GM18909 (cell line): ENCODE data around the gene XKRX.

Experiments
- ATAC-seq: cut with Tn5 transposase; IDR thresholded peaks from one replicate; pipeline ENCODE4 v1.9.1; 2021; ENCODE audit warnings: mild to moderate bottlenecking; ENCODE audit not compliant: unreplicated experiment, poor library complexity

Gene XKRX

DNA sequence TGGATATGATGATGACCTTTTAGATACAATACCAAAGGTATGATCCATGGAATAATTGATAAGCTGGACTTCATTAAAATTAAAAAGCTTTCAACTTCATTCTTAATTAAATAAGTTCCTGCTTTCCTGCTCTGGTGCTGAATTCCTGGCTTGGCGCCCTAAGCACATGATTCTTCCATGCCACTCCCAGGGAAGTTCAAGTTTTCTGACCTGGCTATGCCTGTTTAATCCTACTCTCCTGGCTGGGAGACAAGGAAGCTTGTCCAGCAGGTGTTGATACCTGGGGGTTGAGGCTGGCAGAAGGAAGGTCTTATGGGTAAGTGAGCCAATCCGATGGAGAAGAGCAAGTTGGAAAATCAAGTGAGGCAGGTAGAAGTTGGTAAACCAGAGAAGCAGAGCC, 24.3 kb downstream of the XKRX start:
- no peak for ATAC-seq

- no peak for ATAC-seq
These were observed 33.2 kb downstream of the XKRX start for GRCh38 chrX:100895365-100896075.

DNA sequence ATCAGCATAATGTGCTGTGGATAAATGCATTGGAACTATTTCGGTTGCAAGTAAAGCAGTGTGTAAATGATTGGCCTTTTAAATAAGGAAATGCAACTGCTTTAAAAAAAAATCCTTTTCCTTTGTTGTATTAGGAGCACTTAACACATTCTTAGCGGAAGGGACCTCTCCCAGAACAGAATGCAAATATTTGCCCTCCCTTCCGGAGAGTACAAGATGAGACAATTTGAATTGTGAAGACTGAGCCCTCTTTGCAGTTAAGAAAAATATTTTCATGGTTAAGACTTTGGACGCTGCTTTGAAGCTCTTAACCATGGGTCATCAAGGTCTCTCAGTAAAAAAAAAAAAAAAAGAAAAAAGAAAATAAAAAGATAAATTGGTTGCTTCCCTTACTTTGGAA, 45.1 kb downstream of the XKRX start:
- no peak for ATAC-seq

DNA sequence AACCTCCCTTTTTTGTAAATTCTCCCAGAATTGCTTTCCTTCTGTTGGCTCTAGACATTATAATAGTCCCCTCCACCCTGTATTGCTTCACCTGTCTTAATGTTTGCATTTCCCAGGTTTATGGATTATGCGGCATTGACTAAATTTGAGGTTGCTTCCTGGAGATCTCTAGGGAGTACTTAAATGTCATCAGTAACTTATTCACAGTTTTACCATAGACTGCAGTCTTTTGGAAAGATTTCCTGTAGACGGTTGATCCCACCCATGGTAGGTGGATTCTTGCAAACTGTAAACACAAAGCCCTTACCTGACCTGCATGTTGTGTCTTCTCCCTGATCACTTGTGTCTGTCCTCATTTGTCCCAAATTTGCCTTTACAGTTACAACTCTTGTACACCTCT, 48.3 kb downstream of the XKRX start:
- ATAC-seq: no peak

- ATAC-seq: no peak
These were observed 54.4 kb downstream of the XKRX start, which contains the start of gene NOX1 for GRCh38 chrX:100874325-100874724. Gene NOX1 (minus strand): TSS chrX:100874359. CDS start chrX:100874139, 220 bp downstream.

GRCh38 chrX:100871594-100872560, 56.8 kb downstream of the XKRX start:
- ATAC-seq: no peak

- no peak for ATAC-seq
These were observed 58.2 kb downstream of the XKRX start for GRCh38 chrX:100870527-100870926.

DNA sequence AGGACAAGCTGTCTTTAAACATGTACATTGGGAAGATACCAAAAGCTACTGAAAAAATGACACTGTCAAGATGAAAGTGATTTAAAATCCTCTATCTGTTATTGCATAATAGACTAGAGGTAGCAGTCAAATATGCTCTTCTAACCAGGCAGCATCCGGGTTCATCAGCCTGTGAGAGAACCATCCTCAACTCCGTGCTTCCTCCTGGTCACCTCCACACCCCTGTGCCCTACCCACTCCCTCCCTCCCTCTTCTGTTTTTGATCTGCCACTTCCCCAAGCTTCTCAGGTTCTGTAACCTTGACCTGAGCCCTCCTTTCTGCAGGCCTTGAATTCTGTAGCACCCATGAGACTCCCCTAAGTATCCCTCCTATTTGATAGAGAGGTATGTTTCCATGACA, 60.4 kb downstream of the XKRX start:
- ATAC-seq: no peak

DNA sequence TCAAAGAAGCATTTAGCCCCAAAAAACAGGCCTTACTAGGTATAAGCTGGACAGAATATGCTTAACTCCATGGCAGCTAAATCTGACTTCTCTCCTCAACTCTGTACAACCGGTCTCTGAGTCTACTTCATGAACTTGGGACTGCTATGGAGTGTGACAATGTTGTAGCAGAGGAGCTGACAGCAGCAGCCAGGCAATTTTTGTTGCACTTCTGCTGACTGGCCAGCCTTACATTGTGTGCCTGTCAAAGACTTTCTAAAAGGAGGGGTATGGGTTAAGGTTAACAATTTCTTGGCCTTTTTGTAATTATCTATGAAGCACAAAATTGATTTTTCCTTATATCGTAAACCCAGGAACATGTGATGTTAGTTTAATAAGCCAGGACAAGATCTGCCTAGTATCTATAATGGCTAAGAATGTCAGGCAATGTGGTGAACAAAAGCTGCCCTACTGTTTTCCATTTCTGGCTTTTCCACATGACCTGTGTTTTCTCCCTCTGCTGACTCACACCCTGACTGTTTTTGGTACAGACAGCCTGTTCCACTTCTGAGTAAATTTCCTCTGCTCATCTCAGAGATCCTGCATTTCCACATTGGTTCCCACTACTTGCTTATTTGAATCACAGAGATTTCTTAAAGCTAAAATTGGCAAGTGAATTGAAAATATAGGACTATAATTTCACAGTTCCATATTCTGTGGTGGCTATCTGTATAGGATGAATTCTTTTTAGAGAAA, 63.9 kb downstream of the XKRX start:
- ATAC-seq: no peak
